Fibroblast of lung (primary cell): ENCODE data around the gene IKZF3.

Source experiments
- CTCF ChIP-seq, 2 donors: IDR thresholded peaks in 1 of 2; conservative IDR thresholded peaks in 1 of 2; 1 replicate in 1 of 2; 2 replicates in 1 of 2; pipeline ENCODE4 v1.5.1; 2011 to 2012; ENCODE audit warnings: low read length in 2 of 2, control low read depth in 1 of 2, inconsistent platforms in 1 of 2, low read depth in 1 of 2, mild to moderate bottlenecking in 1 of 2
- EZH2 ChIP-seq: IDR thresholded peaks from 2 replicates; pipeline ENCODE4 v1.5.1; 2012; ENCODE audit warnings: low read length, control low read depth, mild to moderate bottlenecking; ENCODE audit errors: missing control alignments

DNA sequence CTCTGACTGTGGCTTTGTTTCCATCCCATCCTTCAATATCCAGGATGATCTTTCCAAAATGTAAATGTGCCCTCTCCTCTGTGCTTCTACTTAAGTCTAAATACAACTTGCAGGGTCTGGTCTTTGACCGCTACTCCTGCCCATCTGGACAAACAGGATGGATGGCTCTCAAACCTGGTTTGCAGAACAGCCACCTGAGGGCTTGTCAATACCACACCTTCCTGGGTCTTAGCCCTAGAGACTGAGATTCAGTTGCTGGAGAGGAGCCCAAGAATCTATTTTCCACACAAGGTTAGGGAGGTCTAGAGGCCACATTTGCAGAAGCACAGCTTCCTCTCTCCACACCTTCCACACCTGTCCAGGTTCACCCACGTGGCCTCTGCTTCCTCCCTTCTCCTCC lies 128.2 kb downstream of the IKZF3 start:
- TF ChIP-seq EZH2 = no peak
- no peak for TF ChIP-seq CTCF (conservative IDR thresholded peaks at IDR 0.05 in 1 of 2, IDR thresholded peaks at IDR 0.05 in 1 of 2; ENCODE audit: low read depth in 1 of 2, low read length in 2 of 2)
